ENCODE measurements around the gene SIRT7.

Gene SIRT7

GRCh38 chr17:81917565-81918332 lies at the start of gene SIRT7:
Gene SIRT7 (minus strand): TSS chr17:81918176. CDS start chr17:81918131, 45 bp downstream.
- DNase-seq, result peak; percentile 70

- DNase-seq, result no peak
Measured at GRCh38 chr17:81967244-81967532, 49.2 kb upstream of the SIRT7 start.

GRCh38 chr17:81966343-81967243 lies 48.6 kb upstream of the SIRT7 start:
- DNase-seq, result no peak

DNA sequence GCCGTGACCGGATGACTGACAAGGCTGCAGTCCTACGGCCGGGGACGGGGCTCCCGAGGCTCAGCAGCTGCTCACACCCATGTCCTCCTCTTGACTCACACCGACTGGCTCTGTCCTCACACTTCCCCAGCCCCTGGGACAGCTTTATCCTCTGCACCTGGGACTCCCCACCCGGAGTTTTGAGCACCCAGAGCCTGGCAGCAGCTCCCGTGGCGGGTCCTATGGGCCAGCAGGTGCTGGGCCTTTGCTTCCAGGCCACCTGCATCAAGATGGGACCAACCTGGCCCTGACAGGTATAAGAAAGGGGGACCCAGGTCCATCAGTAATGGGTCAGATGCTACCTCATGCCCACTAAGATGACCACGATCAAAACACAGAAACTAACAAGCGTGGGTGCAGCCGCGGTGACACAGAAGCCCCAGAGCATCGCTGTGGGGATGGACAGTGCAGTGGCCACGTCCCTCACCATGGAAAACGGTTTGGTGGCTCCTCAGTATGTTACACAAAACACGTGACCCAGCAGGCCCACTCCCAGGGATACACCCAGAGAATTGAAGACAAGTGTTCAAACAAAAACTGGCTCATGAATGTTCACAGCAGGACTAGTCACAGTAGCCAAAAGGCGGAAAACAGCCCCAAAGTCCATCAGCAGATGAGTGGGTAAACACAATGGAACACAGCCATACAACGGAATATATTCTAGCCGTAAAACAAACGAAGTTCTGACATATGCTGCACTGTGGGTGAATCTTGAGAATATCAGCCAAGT lies 46.3 kb upstream of the SIRT7 start:
- no peak for DNase-seq

DNA sequence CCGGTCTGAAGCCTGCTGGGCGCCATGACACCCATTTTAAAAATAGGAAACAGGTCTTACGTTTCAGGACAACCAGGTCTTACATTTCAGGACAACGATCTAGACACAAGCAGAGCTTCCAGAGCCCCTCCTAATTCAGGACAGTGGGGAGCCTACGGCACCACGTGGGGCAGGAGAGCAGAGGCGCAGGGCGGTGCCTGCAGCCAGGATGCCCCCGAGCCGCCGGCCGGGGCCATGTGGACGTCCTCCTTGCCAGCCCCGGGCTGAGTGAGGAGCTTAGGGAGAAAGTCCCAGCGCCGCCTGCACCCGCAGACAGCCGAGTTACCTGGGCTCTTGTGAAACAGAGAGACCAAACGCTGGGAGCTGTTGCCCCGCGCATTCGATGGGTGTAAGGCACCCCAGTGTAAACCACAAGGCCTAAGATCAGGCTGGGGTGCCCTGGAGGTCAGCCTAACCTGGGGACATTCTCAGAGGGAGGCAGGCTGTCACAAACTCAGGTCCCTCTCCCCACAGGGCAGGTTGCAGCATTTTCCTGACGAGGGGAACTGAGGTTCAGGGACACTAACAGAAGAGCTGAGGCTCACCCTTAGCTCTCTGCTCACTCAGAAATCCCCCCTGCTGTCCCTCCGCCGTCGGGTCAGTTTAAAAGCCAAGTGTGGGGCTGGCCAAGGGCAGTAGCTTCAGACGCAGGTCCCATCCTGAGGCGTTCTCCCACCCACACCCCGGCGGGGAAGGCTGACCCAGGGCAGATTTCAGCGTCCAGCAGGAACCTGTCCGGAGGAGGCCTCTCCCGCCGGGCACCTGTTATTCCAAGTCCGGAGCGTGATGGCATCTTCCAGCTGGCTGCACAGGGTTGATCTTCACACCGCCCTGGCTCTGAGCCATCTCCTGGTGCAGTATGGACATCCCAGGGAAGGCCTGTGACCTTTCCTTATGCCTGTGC lies 44.8 kb upstream of the SIRT7 start:
- no peak for DNase-seq

DNA sequence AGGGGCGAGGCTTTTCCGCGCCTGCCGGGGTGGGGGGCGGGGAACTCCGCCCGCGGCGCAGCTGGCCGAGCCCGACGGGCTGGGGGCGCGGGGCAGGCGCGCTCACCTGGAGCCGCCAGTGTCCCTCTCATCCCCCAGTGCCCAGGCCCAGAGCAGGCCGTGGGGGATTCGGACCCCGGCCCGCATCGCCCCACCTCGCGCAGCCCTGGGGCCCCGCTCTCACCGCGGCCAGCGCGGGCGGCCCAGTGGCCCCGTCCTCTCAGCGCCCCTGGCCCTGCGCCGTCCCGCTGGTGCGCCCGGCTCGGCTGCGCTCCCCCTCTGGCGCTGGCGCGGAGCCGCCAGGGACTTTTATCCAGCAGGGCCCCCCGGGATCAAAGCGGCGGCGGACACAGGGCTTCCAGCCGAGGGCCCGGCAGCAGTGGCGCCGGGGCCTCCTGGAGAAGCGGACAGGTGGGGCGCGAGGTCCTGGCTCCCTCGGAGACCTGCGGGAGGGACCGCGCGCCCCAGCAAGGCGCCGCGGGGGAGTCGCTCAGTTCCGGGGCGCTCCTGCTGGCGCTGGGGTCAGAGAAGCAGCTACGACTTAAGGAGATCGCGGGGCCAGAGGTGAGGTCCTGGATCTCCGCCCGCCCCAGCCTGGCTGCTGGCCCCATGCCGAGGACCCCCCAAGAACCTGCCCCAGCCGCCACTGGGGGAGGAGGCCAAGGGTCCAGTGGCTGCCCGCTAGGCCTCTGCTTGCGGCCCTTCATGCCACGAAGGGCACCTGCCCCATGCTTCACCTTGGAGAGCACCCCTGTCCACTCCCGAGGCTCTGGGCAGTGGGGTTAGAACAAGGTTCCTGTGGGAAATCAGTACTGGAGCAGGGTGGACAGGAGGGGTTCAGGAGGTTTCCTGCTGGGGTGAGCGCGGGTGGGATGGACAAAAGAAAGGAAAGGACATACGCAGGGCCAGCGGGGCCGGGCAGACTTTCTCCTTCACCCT lies 43.8 kb upstream of the SIRT7 start:
- DNase-seq, result no peak

DNA sequence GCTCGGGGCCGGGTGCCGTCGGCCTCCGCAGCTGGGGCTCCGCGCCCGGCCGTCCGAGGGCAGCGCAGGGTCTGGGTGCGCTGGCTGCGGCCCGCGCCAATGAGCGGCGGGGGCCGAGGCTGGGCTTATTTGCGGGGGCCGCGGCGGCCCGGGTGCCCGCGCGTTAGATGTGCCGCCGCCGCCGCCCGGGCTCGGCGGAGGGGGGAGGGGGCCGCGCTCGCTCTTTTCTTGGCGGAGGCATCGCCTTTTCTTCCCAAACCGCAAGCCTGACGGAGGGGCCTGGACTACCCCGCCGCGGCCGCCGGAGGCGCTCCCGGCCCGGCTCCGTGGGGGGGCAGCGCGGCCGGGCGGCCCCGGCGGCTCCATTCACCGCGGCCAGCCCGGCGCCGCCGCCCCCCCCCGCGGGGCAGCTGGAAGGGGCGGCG lies 43.1 kb upstream of the SIRT7 start, which contains the start of gene NOTUM:
TSS of gene NOTUM (minus strand) at position 101 of the 425 bp plus-strand sequence. CDS start 278 bp downstream, outside the sequence.
- no peak for DNase-seq

GRCh38 chr17:81960130-81960958 lies 42.4 kb upstream of the SIRT7 start:
- peak; percentile 1 for DNase-seq

DNA sequence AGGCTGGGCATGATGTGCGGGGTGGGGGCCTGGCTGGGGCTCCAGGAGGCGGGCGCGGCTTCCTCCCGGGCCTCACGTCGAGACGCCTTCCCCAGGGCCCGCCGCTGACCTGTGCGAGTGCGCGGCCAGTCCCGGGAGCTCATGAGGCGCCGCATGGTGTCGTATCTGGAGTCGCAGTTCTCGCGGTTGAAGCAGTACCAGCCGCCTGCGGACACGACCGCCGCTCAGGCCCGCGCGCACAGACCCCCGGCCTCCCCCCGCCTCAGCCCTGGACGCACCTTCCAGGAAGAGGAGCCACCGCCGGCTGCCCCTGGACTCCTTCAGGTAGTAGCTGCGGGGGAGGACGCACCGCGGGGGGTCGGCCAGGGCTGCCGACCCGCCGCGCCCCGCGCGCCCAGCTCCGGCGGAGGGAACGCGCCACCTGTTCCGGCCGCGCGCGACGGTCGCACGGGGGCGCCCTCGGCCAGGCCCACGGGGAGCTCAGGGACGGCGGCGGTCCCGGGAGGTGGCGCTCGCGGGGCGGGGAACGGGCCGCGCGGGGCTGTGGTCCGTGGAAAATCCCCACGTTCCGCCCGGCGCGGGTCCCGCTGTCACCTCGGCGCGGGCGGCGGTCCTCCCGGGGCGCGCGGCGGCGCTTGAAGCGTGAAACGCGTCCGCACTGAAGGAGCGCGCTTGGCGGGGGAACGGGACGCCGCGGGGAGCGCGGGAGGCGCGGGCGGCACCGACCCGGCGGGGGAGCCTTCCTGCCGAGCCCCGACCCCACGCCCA lies 41.6 kb upstream of the SIRT7 start:
- DNase-seq, result peak; percentile 7

DNA sequence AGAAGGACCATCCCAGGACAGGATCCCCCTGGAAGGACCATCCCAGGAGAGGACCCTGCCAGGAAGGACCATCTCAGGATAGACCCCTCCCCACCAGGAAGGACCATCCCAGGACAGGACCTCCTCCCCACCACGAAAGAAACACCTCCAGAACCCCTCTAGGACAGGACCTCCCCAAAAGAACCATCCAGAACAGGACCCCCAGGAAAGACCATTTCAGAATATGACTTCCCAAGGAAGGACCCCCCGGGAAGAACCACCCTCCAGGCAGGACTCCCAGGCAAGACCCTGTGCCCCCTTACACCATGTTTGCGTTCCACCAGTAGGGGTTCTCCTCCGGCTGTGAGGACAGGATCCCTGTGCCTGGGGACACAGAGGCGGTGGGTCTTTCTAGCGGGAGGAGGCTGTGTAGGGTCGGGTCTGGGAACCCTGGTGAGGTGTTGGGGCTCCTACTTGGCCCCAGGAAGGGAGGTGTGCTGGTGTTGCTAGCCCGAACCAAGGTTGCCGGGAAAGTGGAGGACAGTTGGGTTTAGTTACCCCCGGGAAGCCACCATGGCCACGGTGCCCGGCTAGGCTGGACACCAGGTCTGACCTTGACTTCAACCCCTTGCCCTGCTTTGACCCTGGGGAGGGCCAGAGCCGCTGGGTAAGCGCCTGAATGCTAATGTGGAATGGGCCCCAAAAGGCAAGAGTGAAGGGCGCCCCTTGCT lies 40.8 kb upstream of the SIRT7 start:
- no peak for DNase-seq

DNA sequence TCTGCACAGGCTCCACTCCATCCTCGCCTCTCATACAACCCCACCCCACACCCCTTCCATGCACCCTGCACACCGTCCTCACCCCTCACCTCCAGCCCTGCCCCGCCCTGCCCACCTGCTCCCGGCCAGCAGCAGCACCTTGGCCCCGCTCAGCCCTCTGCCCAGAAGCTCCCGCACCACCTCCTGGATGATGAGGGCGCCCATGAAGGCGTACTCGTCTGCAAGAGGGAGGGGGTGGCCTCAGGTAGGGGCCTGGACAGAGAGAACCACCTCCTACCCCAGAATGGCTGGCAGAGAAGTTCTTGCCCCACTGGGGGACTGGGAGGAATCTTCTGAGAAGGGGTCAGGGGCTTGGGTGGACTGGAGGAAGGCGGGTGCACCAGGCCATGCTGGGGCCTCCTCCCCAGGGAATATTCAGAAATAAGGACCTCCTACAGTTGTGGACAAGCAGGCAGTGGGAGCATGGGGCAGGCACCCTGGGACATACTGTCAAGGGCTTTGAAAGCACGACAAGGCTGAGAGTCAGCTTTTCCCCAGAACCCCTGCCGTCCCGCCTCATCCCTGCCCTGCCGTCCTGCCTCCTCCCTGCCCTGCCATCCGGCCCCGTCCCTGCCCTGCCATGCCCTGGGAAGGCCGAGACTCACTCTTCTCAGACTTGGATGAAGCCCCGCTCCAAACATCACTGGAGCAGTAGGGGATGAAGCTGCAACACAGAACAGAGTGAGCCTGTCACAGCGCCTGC lies 39.9 kb upstream of the SIRT7 start:
- no peak for DNase-seq

GRCh38 chr17:81956607-81957589 lies 38.9 kb upstream of the SIRT7 start:
- DNase-seq, result no peak

- no peak for DNase-seq
Measured at GRCh38 chr17:81955756-81956544, 38.0 kb upstream of the SIRT7 start.

DNA sequence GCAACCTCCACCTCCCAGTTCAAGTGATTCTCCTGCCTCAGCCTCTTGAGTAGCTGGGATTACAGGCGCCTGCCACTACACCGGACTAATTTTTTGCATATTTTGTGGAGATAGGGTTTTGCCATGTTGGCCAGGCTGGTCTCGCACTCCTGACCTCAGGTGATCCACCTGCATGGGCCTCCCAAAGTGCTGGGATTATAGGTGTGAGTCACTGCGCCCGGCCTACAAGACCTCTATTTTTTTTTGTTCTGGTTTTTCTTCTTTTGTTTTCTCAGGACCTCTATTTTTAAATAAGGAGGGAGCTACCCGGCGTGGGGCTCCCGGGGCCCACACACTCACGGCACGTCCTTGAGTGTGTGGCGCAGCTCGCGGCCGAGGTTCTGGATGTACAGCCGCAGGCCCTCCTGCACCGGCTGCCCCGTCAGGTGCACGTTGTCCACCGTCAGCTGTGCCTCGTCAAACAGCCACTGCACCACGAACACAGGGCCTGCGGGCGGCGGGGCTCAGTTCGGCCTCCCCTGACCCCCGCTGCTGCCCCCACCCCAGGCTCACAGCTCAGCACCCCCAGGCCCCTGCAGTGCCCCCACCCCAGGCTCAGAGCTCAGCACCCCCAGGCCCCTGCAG lies 37.2 kb upstream of the SIRT7 start:
- DNase-seq, result no peak
